Activated CD4-positive, CD25-positive, alpha-beta regulatory T cell treated with anti-CD3 and anti-CD28 coated beads, Interleukin-2, amount 50 U/mL, for 24 hours (primary cell): ENCODE results near the gene TBL1XR1.

Experiments
- ATAC-seq, 2 donors: fragments of 150-1000 bp; cut with Tn5 transposase; one replicate each; pipeline ENCODE4 v1.10.0; 2021; ENCODE audit warnings: mild to moderate bottlenecking in 1 of 2, moderate library complexity in 1 of 2

TBL1XR1 gene

GRCh38 chr3:177137774-177138705, 59.2 kb downstream of the TBL1XR1 start:
- ATAC-seq = peak; percentile 52 to 54

- no peak for ATAC-seq
Observed at GRCh38 chr3:177136741-177137140, 60.5 kb downstream of the TBL1XR1 start.

- ATAC-seq = no peak
Observed at GRCh38 chr3:177135841-177136492, 61.3 kb downstream of the TBL1XR1 start.

GRCh38 chr3:177134816-177135210, 62.5 kb downstream of the TBL1XR1 start:
- no peak for ATAC-seq

GRCh38 chr3:177133860-177134815, 63.1 kb downstream of the TBL1XR1 start:
- no peak for ATAC-seq

GRCh38 chr3:177131927-177132636, 65.2 kb downstream of the TBL1XR1 start:
- ATAC-seq = no peak

- no peak for ATAC-seq
Observed at GRCh38 chr3:177127008-177127407, 70.3 kb downstream of the TBL1XR1 start.

GRCh38 chr3:177126015-177126773, 71.1 kb downstream of the TBL1XR1 start:
- ATAC-seq = no peak

GRCh38 chr3:177124882-177125281, 72.4 kb downstream of the TBL1XR1 start:
- ATAC-seq = peak in 1 of 2 donors; percentile 20

GRCh38 chr3:177123822-177124221, 73.5 kb downstream of the TBL1XR1 start:
- no peak for ATAC-seq

- ATAC-seq = no peak
Observed at GRCh38 chr3:177122183-177122856, 75.0 kb downstream of the TBL1XR1 start.

- ATAC-seq = no peak
Observed at GRCh38 chr3:177119829-177120228, 77.5 kb downstream of the TBL1XR1 start.

GRCh38 chr3:177114253-177114652, 83.0 kb downstream of the TBL1XR1 start:
- ATAC-seq = no peak

GRCh38 chr3:177111541-177111949, 85.7 kb downstream of the TBL1XR1 start:
- peak; percentile 38 to 44 for ATAC-seq

- ATAC-seq = peak; percentile 10 to 16
Observed at GRCh38 chr3:177110895-177111294, 86.4 kb downstream of the TBL1XR1 start.

- peak in 1 of 2 donors; percentile 43 for ATAC-seq
Observed at GRCh38 chr3:177110386-177110785, 86.9 kb downstream of the TBL1XR1 start.

- peak in 1 of 2 donors; percentile 51 for ATAC-seq
Observed at GRCh38 chr3:177109688-177110330, 87.5 kb downstream of the TBL1XR1 start.

GRCh38 chr3:177108648-177109047, 88.6 kb downstream of the TBL1XR1 start:
- no peak for ATAC-seq

- ATAC-seq = no peak
Observed at GRCh38 chr3:177107461-177108239, 89.6 kb downstream of the TBL1XR1 start.
